T47D (cell line): ENCODE data around the gene CSMD2.

ENCODE experiments used
- DNase-seq, 2 experiments: peaks; one replicate each; pipeline versions ENCODE4 v3.0.0 to v3.0.0-alpha.2; 2011 to 2012; ENCODE audit warnings: low read depth in 1 of 2, low spot score in 1 of 2
- JUND ChIP-seq: IDR thresholded peaks from 2 replicates; pipeline ENCODE4 v1.6.1; 2012; ENCODE audit warnings: low read depth
- in situ Hi-C: cut with HindIII; loops from 2 replicates; pipeline ENCODE4 v1.10.0; 2016; ENCODE audit warnings: low sequenced_read_pairs, low pct_unique_long_range_greater_than_20kb

Gene CSMD2

GRCh38 chr1:33709783-33710718 is 455.0 kb downstream of the CSMD2 start:
- in situ Hi-C loops = no loop called here
- DNase-seq = no peak
- no peak for TF ChIP-seq JUND

- no peak for TF ChIP-seq JUND
- no peak for DNase-seq
- in situ Hi-C loops = no loop called here
Observed at GRCh38 chr1:33709174-33709782, 455.8 kb downstream of the CSMD2 start.

GRCh38 chr1:33706634-33707255 is 458.3 kb downstream of the CSMD2 start:
- no peak for DNase-seq
- no peak for TF ChIP-seq JUND
- in situ Hi-C loops = no loop called here

GRCh38 chr1:33703464-33703863 is 461.6 kb downstream of the CSMD2 start:
- in situ Hi-C loops = no loop called here
- TF ChIP-seq JUND = no peak
- DNase-seq = no peak

GRCh38 chr1:33698361-33699035 is 466.5 kb downstream of the CSMD2 start:
- DNase-seq = no peak
- in situ Hi-C loops = no loop called here
- no peak for TF ChIP-seq JUND

GRCh38 chr1:33697816-33698215 is 467.2 kb downstream of the CSMD2 start:
- no peak for DNase-seq
- no peak for TF ChIP-seq JUND
- in situ Hi-C loops = no loop called here

GRCh38 chr1:33696962-33697361 is 468.1 kb downstream of the CSMD2 start:
- no peak for DNase-seq
- in situ Hi-C loops = no loop called here
- no peak for TF ChIP-seq JUND

GRCh38 chr1:33696311-33696710 is 468.7 kb downstream of the CSMD2 start:
- in situ Hi-C loops = no loop called here
- no peak for DNase-seq
- no peak for TF ChIP-seq JUND

- no peak for DNase-seq
- in situ Hi-C loops = no loop called here
- no peak for TF ChIP-seq JUND
Observed at GRCh38 chr1:33692206-33693188, 472.5 kb downstream of the CSMD2 start.

GRCh38 chr1:33687000-33687399 is 478.0 kb downstream of the CSMD2 start:
- TF ChIP-seq JUND = no peak
- in situ Hi-C loops = no loop called here
- DNase-seq = no peak

GRCh38 chr1:33686551-33686950 is 478.5 kb downstream of the CSMD2 start:
- in situ Hi-C loops = no loop called here
- DNase-seq = no peak
- no peak for TF ChIP-seq JUND
